Measurements from ENCODE around the gene OR1S2. TPM values are rescaled to one million over a fixed set of nuclear protein-coding genes. Genes with fewer than 3 reads are reported as not detected.

The OR1S2 gene
- total RNA-seq: not detected in 2 replicates

DNA sequence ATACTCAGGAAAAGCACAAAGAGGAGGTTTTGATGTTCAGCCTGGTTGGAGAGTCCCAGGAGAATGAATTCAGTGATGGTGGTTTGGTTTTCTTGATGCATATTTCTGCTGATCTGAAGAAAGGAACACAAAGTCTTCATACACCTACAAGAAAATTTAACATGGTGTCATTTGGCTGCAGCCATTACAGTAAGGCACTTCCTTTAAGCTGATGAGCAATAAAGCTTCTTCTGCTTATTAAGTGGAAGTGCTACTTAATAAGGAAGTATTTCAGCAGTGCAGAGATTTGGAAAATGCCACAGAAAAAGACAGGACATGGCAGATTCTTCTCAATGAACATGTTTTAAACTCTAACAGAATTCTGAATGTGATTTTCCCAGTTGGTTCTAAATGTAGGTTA is at the start of gene OR1S2:
TSS of gene OR1S2 (minus strand) at position 101 of the 400 bp plus-strand sequence. CDS start at position 101, 0 bp downstream.

DNA sequence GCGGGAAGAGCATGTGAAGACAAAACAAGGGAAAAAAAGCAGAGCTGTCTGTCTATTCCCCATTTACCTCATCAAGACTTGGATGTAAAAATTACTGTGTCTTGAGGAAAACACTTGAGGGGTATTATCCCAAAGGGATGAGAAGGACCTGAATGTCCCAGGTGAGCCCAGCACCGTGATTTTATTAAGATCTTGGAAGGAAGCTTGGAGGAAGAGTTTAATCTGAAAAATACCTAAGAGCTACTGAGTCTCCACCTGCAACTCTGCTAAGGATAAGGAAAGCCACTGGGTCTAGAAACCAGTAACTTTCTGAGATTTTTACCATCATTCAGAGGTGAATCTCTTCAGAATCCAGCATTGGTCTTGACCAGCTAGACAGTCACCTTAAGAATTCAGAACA is 8.5 kb upstream of the OR1S2 start, which contains the start of gene OR1S1:
TSS of gene OR1S1 (plus strand) at position 301 of the 400 bp plus-strand sequence.

GRCh38 chr11:58188770-58189169 is 15.2 kb downstream of the OR1S2 start, which contains the start of gene OR9Q2:
Gene OR9Q2 (plus strand): TSS chr11:58189070. CDS start chr11:58190491, 1,421 bp downstream.

Other genes starting within 250 kb of the OR1S2 start
- gene OR9Q1, start 180.3 kb downstream of the OR1S2 start, total RNA-seq: not detected in 2 replicates
- gene OR6Q1, start 173.2 kb downstream of the OR1S2 start, total RNA-seq: not detected in 2 replicates
- gene OR9I1, start 78.6 kb downstream of the OR1S2 start, total RNA-seq: not detected in 2 replicates
- not detected in 2 replicates for gene OR9Q2, start 15.1 kb downstream of the OR1S2 start, total RNA-seq
- not detected in 2 replicates for gene OR1S1, start 8.6 kb upstream of the OR1S2 start, total RNA-seq
- gene OR10Q1, start 24.8 kb upstream of the OR1S2 start, total RNA-seq: not detected in 2 replicates
- gene OR10W1, start 64.1 kb upstream of the OR1S2 start, total RNA-seq: not detected in 2 replicates
- gene OR5B17, start 154.9 kb upstream of the OR1S2 start, total RNA-seq: not detected in 2 replicates
- not detected in 2 replicates for gene OR5B3, start 202.7 kb upstream of the OR1S2 start, total RNA-seq
- gene OR5B2, start 224.0 kb upstream of the OR1S2 start, total RNA-seq: not detected in 2 replicates
- gene OR5B12, start 238.1 kb upstream of the OR1S2 start, total RNA-seq: not detected in 2 replicates